Measurements from ENCODE around the gene SPATA16. TPM values are rescaled to one million over a fixed set of nuclear protein-coding genes. Genes with fewer than 3 reads are reported as not detected.

The SPATA16 gene
- total and polyA plus RNA-seq, 2 experiments from 2014 or later: not detected

- ATAC-seq: no peak
- no peaks in the 10 kb centered on the region for H3K36me3 ChIP-seq (ENCODE audit: insufficient read depth)
- H2AFZ ChIP-seq: peak overlapping the region; percentile 89; the same call in 1 of the 2 replicates
- H3K27me3 Mint-ChIP-seq (ENCODE audit: insufficient read depth, low read depth, poor library complexity): peaks cover 3% of the 10 kb centered on the region
- no peak for TF ChIP-seq NANOG (IDR thresholded peaks at IDR 0.05; ENCODE audit: borderline replicate concordance)
- TF ChIP-seq REST (IDR thresholded peaks at IDR 0.05; ENCODE audit: unreplicated experiment): no peak
- TF ChIP-seq JUNB (IDR thresholded peaks at IDR 0.05; ENCODE audit: unreplicated experiment): no peak
- TF ChIP-seq ZNF462 (CRISPR knock-in tag; IDR thresholded peaks at IDR 0.05): no peak
- no peak for TF ChIP-seq ETS1 (IDR thresholded peaks at IDR 0.05)
- no peak for TF ChIP-seq POLR2AphosphoS5 (IDR thresholded peaks at IDR 0.05; ENCODE audit: low read depth)
- TF ChIP-seq ZNF331 (CRISPR knock-in tag; IDR thresholded peaks at IDR 0.05; ENCODE audit: low read depth): no peak
- no peak for TF ChIP-seq STAT1 (IDR thresholded peaks at IDR 0.05; ENCODE audit: unreplicated experiment)
- TF ChIP-seq CTCF (conservative IDR thresholded peaks at IDR 0.05; ENCODE audit: low read depth in 2 of 2): no peak
- no peak for TF ChIP-seq EZH2phosphoT487 (IDR thresholded peaks at IDR 0.05; ENCODE audit: unreplicated experiment)
- no peak for TF ChIP-seq CREB1 (CRISPR knock-in tag; IDR thresholded peaks at IDR 0.05; ENCODE audit: low read depth)
- no peak for TF ChIP-seq ZNF114 (CRISPR knock-in tag; IDR thresholded peaks at IDR 0.05)
- TF ChIP-seq EZH2 (IDR thresholded peaks at IDR 0.05; ENCODE audit: low read depth, unreplicated experiment): no peak
- no peak overlapping the region for H3K4me3 ChIP-seq
- H3K9me2 ChIP-seq (ENCODE audit: insufficient read depth): no peaks in the 10 kb centered on the region
- no peak overlapping the region; the same call in 1 of the 2 replicates for H3K27ac Mint-ChIP-seq
- peaks cover 4% of the 10 kb centered on the region; the same call in 1 of the 3 replicates for H3K36me3 Mint-ChIP-seq (ENCODE audit: low read depth)
- no peak overlapping the region for H3K4me3 Mint-ChIP-seq
- H3K27me3 ChIP-seq (ENCODE audit: insufficient read depth): no peaks in the 10 kb centered on the region
- no peak for DNase-seq (ENCODE audit: low spot score)
- H3F3A ChIP-seq (replicated peaks; ENCODE audit: low read depth): no peaks in the 10 kb centered on the region
- H3K4me1 Mint-ChIP-seq: peaks cover 5% of the 10 kb centered on the region
- no peaks in the 10 kb centered on the region for H4K20me1 ChIP-seq (replicated peaks; ENCODE audit: insufficient read depth)
- H3K79me2 ChIP-seq (replicated peaks; ENCODE audit: insufficient read depth): no peaks in the 10 kb centered on the region
- peaks cover under 1% of the 10 kb centered on the region; the same call in 1 of the 2 replicates for H3K4me1 ChIP-seq (ENCODE audit: insufficient read depth)
- no peak overlapping the region for H3K27ac ChIP-seq (ENCODE audit: low read depth)
- H3K4me2 ChIP-seq: no peak overlapping the region
- H3K9me3 Mint-ChIP-seq: peaks cover 3% of the 10 kb centered on the region; the same call in 2 of the 3 replicates
These were observed 132.1 kb downstream of the SPATA16 start for GRCh38 chr3:173008978-173009377.
